ENCODE measurements around the gene HIVEP3.

The HIVEP3 gene

DNA sequence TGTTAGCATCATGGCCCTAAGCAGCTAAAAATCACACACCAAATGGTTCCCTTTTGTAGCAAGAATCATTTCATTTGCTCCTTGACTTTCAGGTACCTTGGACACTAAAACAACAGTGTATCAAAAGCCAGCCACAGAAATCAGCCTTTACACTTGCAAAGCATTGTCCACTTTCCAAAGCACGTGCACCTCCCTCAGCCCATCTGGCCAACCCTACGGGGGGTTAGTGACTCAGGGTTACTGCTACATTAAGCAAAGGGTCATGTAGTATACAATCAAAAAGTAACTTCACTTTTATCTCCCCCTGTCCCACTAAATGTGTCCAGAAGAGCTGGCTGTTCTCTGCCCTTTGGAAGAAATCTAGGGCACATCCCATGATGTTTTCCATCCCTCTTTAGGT, 149.7 kb downstream of the HIVEP3 start:
- Histone ChIP-seq H3K36me3 (ENCODE audit: control insufficient read depth in 4 of 4, insufficient read depth in 4 of 4, low read length in 3 of 4) (no peaks in the 10 kb centered on the region), H3K27me3 (replicated peaks in 2 of 5; ENCODE audit: control insufficient read depth in 4 of 5, insufficient read depth in 5 of 5, low read length in 4 of 5) (no peaks in the 10 kb centered on the region), H3K9me3 (ENCODE audit: control extremely low read depth in 1 of 5, control insufficient read depth in 4 of 5, insufficient read depth in 2 of 5, low read depth in 1 of 5, low read length in 4 of 5) (no peaks in the 10 kb centered on the region), H3K4me3 (ENCODE audit: control insufficient read depth in 1 of 7, extremely low read depth in 1 of 7, insufficient read depth in 4 of 7, low read depth in 2 of 7, low read length in 6 of 7) (peak overlapping the region in 1 of 7 experiments; percentile 26), H3K27ac (ENCODE audit: insufficient read depth in 1 of 2, low read depth in 1 of 2, low read length in 2 of 2, poor library complexity in 1 of 2, severe bottlenecking in 2 of 2) (peak overlapping the region in 1 of 2 experiments; percentile 32), H3K4me1 (ENCODE audit: control extremely low read depth in 1 of 4, control insufficient read depth in 4 of 4, insufficient read depth in 4 of 4, low read length in 3 of 4) (peaks cover 30 to 89% (median 77%) of the 10 kb centered on the region in 4 experiments)
- WGBS (ENCODE audit: insufficient coverage): 83% methylated on average over 1 of the region's 2 CpGs
- ChIA-PET CTCF (interaction anchor here (0.6 to 1.9 kb wide), 8 partner anchors 8 to 47 kb away, joined by 3 to 6 read pairs (median 3); no protein-coding TSS in a partner anchor), POLR2A (interaction anchor here (1.7 kb wide), 1 partner anchor 34 kb away, joined by 4 read pairs; no protein-coding TSS in a partner anchor)
- no peak for DNase-seq

- Histone ChIP-seq H3K4me1 (ENCODE audit: control extremely low read depth in 1 of 4, control insufficient read depth in 4 of 4, insufficient read depth in 4 of 4, low read length in 3 of 4) (peaks cover 30 to 91% (median 79%) of the 10 kb centered on the region in 4 experiments), H3K36me3 (ENCODE audit: control insufficient read depth in 4 of 4, insufficient read depth in 4 of 4, low read length in 3 of 4) (no peaks in the 10 kb centered on the region), H3K9me3 (ENCODE audit: control extremely low read depth in 1 of 5, control insufficient read depth in 4 of 5, insufficient read depth in 2 of 5, low read depth in 1 of 5, low read length in 4 of 5) (no peaks in the 10 kb centered on the region), H3K4me3 (ENCODE audit: control insufficient read depth in 1 of 7, extremely low read depth in 1 of 7, insufficient read depth in 4 of 7, low read depth in 2 of 7, low read length in 6 of 7) (peak overlapping the region in 1 of 7 experiments; percentile 26), H3K27me3 (replicated peaks in 2 of 5; ENCODE audit: control insufficient read depth in 4 of 5, insufficient read depth in 5 of 5, low read length in 4 of 5) (no peaks in the 10 kb centered on the region), H3K27ac (ENCODE audit: insufficient read depth in 1 of 2, low read depth in 1 of 2, low read length in 2 of 2, poor library complexity in 1 of 2, severe bottlenecking in 2 of 2) (no peak overlapping the region)
- ChIA-PET CTCF (interaction anchor here (0.7 to 1.9 kb wide), 10 partner anchors 8 to 46 kb away, joined by 3 to 6 read pairs (median 3); no protein-coding TSS in a partner anchor), POLR2A (interaction anchor here (0.6 to 1.7 kb wide), 3 partner anchors 27 to 62 kb away, joined by 3 to 4 read pairs (median 4); no protein-coding TSS in a partner anchor)
- 9% methylated on average over 3 of the region's 6 CpGs for WGBS (ENCODE audit: insufficient coverage)
- peak; percentile 59 to 92 (median 87) for DNase-seq
Observed at GRCh38 chr1:41768583-41768982, 150.1 kb downstream of the HIVEP3 start.

DNA sequence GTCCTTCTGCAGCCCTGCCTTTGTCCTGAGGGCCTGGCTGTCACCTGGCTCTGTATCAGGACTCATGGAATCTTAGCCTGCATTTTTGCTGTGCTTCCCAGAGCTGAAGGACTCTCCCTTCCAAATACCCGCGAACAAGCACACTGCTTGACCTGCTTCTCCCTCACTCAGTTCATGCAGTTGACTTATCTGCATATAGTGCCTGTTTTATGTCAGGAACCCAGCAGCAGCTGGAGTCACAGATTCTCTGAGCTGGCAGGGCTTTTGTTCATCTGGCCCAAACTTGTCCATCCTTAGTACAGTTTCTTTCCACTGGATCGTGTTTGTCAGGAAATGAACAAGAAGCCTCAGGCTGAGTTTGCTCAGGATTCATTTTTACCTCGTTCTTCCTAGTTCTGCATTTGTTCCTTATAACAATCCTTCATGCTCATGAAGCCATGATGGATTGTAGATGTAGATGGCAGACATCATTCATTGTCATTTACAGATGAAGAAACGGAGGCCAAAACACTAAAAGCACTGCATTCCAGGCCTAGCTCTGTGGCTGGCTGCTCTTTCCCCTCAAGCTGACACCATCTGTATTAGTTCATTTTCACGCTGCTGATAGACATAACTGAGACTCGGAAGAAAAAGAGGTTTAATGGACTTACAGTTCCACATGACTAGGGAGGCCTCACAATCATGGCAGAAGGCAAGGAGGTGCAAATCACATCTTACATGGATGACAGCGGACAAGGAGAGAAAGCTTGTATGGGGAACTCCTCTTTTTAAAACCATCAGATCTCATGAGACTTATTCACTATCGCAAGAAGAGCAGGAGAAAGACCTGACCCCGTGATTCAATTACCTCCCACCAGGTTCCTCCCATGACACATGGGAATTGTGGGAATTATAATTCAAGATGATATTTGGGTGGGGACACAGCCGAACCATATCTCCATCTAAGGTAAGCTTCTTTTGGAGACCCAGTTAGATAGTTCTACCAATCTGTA, 150.9 kb downstream of the HIVEP3 start:
- WGBS (ENCODE audit: insufficient coverage): 59% methylated on average over 5 of the region's 11 CpGs
- H3K27me3 ChIP-seq (replicated peaks in 2 of 5; ENCODE audit: control insufficient read depth in 4 of 5, insufficient read depth in 5 of 5, low read length in 4 of 5): no peaks in the 10 kb centered on the region
- peaks cover 30 to 88% (median 79%) of the 10 kb centered on the region in 4 experiments for H3K4me1 ChIP-seq (ENCODE audit: control extremely low read depth in 1 of 4, control insufficient read depth in 4 of 4, insufficient read depth in 4 of 4, low read length in 3 of 4)
- peak in 1 of 3 donors; percentile 52 for DNase-seq
- H3K4me3 ChIP-seq (ENCODE audit: control insufficient read depth in 1 of 7, extremely low read depth in 1 of 7, insufficient read depth in 4 of 7, low read depth in 2 of 7, low read length in 6 of 7): no peak overlapping the region
- ChIA-PET POLR2A (interaction anchor here (0.6 to 1.7 kb wide), 3 partner anchors 26 to 61 kb away, joined by 3 to 4 read pairs (median 4); no protein-coding TSS in a partner anchor), CTCF (interaction anchor here (0.7 to 1.9 kb wide), 12 partner anchors 9 to 94 kb away, joined by 3 to 6 read pairs (median 3); no protein-coding TSS in a partner anchor)
- no peak overlapping the region for H3K27ac ChIP-seq (ENCODE audit: insufficient read depth in 1 of 2, low read depth in 1 of 2, low read length in 2 of 2, poor library complexity in 1 of 2, severe bottlenecking in 2 of 2)
- H3K9me3 ChIP-seq (ENCODE audit: control extremely low read depth in 1 of 5, control insufficient read depth in 4 of 5, insufficient read depth in 2 of 5, low read depth in 1 of 5, low read length in 4 of 5): peaks cover 0 to under 1% (median 0%) of the 10 kb centered on the region in 5 experiments
- no peaks in the 10 kb centered on the region for H3K36me3 ChIP-seq (ENCODE audit: control insufficient read depth in 4 of 4, insufficient read depth in 4 of 4, low read length in 3 of 4)

- no peaks in the 10 kb centered on the region for H3K36me3 ChIP-seq (ENCODE audit: control insufficient read depth in 4 of 4, insufficient read depth in 4 of 4, low read length in 3 of 4)
- ChIA-PET POLR2A (no interaction called here), CTCF (interaction anchor here (0.6 to 1.2 kb wide), 3 partner anchors 11 to 81 kb away, joined by 3 to 4 read pairs (median 3); no protein-coding TSS in a partner anchor)
- H3K9me3 ChIP-seq (ENCODE audit: control extremely low read depth in 1 of 5, control insufficient read depth in 4 of 5, insufficient read depth in 2 of 5, low read depth in 1 of 5, low read length in 4 of 5): peaks cover 0 to 13% (median 6%) of the 10 kb centered on the region in 5 experiments
- H3K27me3 ChIP-seq (replicated peaks in 2 of 5; ENCODE audit: control insufficient read depth in 4 of 5, insufficient read depth in 5 of 5, low read length in 4 of 5): no peaks in the 10 kb centered on the region
- 50% methylated on average over 2 of the region's 2 CpGs for WGBS (ENCODE audit: insufficient coverage)
- H3K4me3 ChIP-seq (ENCODE audit: control insufficient read depth in 1 of 7, extremely low read depth in 1 of 7, insufficient read depth in 4 of 7, low read depth in 2 of 7, low read length in 6 of 7): no peak overlapping the region
- peaks cover 30 to 79% (median 70%) of the 10 kb centered on the region in 4 experiments for H3K4me1 ChIP-seq (ENCODE audit: control extremely low read depth in 1 of 4, control insufficient read depth in 4 of 4, insufficient read depth in 4 of 4, low read length in 3 of 4)
- DNase-seq: no peak
- H3K27ac ChIP-seq (ENCODE audit: insufficient read depth in 1 of 2, low read depth in 1 of 2, low read length in 2 of 2, poor library complexity in 1 of 2, severe bottlenecking in 2 of 2): no peak overlapping the region
Observed at GRCh38 chr1:41766546-41766945, 152.2 kb downstream of the HIVEP3 start.

- peaks cover 30 to 74% (median 65%) of the 10 kb centered on the region in 4 experiments for H3K4me1 ChIP-seq (ENCODE audit: control extremely low read depth in 1 of 4, control insufficient read depth in 4 of 4, insufficient read depth in 4 of 4, low read length in 3 of 4)
- no peaks in the 10 kb centered on the region for H3K36me3 ChIP-seq (ENCODE audit: control insufficient read depth in 4 of 4, insufficient read depth in 4 of 4, low read length in 3 of 4)
- no peak overlapping the region for H3K4me3 ChIP-seq (ENCODE audit: control insufficient read depth in 1 of 7, extremely low read depth in 1 of 7, insufficient read depth in 4 of 7, low read depth in 2 of 7, low read length in 6 of 7)
- no peaks in the 10 kb centered on the region for H3K27me3 ChIP-seq (replicated peaks in 2 of 5; ENCODE audit: control insufficient read depth in 4 of 5, insufficient read depth in 5 of 5, low read length in 4 of 5)
- ChIA-PET CTCF (interaction anchor here (0.8 to 1.1 kb wide), 4 partner anchors 9 to 46 kb away, joined by 3 read pairs; no protein-coding TSS in a partner anchor), POLR2A (no interaction called here)
- H3K9me3 ChIP-seq (ENCODE audit: control extremely low read depth in 1 of 5, control insufficient read depth in 4 of 5, insufficient read depth in 2 of 5, low read depth in 1 of 5, low read length in 4 of 5): peaks cover 0 to 13% (median 6%) of the 10 kb centered on the region in 5 experiments
- H3K27ac ChIP-seq (ENCODE audit: insufficient read depth in 1 of 2, low read depth in 1 of 2, low read length in 2 of 2, poor library complexity in 1 of 2, severe bottlenecking in 2 of 2): no peak overlapping the region
- DNase-seq: no peak
Observed at GRCh38 chr1:41766041-41766440, 152.7 kb downstream of the HIVEP3 start.

GRCh38 chr1:41765152-41765551, 153.6 kb downstream of the HIVEP3 start:
- WGBS (ENCODE audit: insufficient coverage): 0% methylated on average over 1 of the region's 3 CpGs
- CTCF ChIA-PET: interaction anchor here (0.9 to 1.2 kb wide), 6 partner anchors 8 to 190 kb away, joined by 3 to 4 read pairs (median 3); no protein-coding TSS in a partner anchor
- DNase-seq: peak; percentile 28 to 82 (median 74)

More at GRCh38 chr1:41765152-41765551, 153.6 kb downstream of the HIVEP3 start:
- peak overlapping the region in 4 of 7 experiments; percentile 4 to 43 (median 38) for H3K4me3 ChIP-seq (ENCODE audit: control insufficient read depth in 1 of 7, extremely low read depth in 1 of 7, insufficient read depth in 4 of 7, low read depth in 2 of 7, low read length in 6 of 7)
- peak overlapping the region in 1 of 2 experiments; percentile 47 for H3K27ac ChIP-seq (ENCODE audit: insufficient read depth in 1 of 2, low read depth in 1 of 2, low read length in 2 of 2, poor library complexity in 1 of 2, severe bottlenecking in 2 of 2)
- POLR2A ChIA-PET: no interaction called here
- H3K9me3 ChIP-seq (ENCODE audit: control extremely low read depth in 1 of 5, control insufficient read depth in 4 of 5, insufficient read depth in 2 of 5, low read depth in 1 of 5, low read length in 4 of 5): peaks cover 0 to 13% (median 6%) of the 10 kb centered on the region in 5 experiments
- H3K4me1 ChIP-seq (ENCODE audit: control extremely low read depth in 1 of 4, control insufficient read depth in 4 of 4, insufficient read depth in 4 of 4, low read length in 3 of 4): peaks cover 30 to 65% (median 57%) of the 10 kb centered on the region in 4 experiments
- no peaks in the 10 kb centered on the region for H3K36me3 ChIP-seq (ENCODE audit: control insufficient read depth in 4 of 4, insufficient read depth in 4 of 4, low read length in 3 of 4)
- H3K27me3 ChIP-seq (replicated peaks in 2 of 5; ENCODE audit: control insufficient read depth in 4 of 5, insufficient read depth in 5 of 5, low read length in 4 of 5): no peaks in the 10 kb centered on the region

Measured in common myeloid progenitor, CD34-positive (primary cell).